ENCODE data around the gene PROX1. TPM values are rescaled to one million over a fixed set of nuclear protein-coding genes. Genes with fewer than 3 reads are reported as not detected.

Gene PROX1
- total RNA-seq, 1 donor from 2014 or later = 80.6 TPM

GRCh38 chr1:213972141-213972540, 15.6 kb upstream of the PROX1 start:
- peaks cover 37% of the 10 kb centered on the region for H3K27me3 ChIP-seq (ENCODE audit: low read depth)
- no peaks in the 10 kb centered on the region for H3K9me3 ChIP-seq (replicated peaks)
- peaks cover under 1% of the 10 kb centered on the region for H3K4me1 ChIP-seq
- H3K36me3 ChIP-seq = no peaks in the 10 kb centered on the region
- H3K4me3 ChIP-seq = no peak overlapping the region
- intact Hi-C loops (cut with micrococcal nuclease) = no loop called here
- DNase-seq = no peak
- no peak for TF ChIP-seq CTCF (IDR thresholded peaks at IDR 0.05; ENCODE audit: borderline replicate concordance)
- H3K27ac ChIP-seq (replicated peaks) = no peak overlapping the region

DNA sequence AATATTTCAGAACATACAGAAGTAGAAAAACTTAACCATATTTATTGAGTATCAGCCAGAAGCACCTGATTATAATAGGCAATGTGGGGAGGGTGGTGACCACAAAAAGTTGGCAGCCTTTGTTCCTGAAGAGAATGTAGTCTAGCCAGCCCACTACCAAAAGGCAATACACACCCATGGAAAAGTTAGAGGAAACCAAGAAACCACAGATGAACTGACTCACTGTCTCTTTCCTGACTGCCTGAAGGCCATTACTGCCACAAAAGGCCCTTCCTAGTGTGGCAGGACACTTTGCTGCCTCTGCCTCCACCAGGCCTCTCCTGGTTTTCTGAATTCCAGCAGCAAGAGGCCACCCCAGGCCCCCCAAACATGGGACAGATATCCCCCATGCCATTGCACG, 14.6 kb upstream of the PROX1 start:
- Histone ChIP-seq H3K4me3 (no peak overlapping the region), H3K9me3 (replicated peaks) (no peaks in the 10 kb centered on the region), H3K36me3 (no peaks in the 10 kb centered on the region), H3K27me3 (ENCODE audit: low read depth) (peaks cover 47% of the 10 kb centered on the region), H3K27ac (replicated peaks) (no peak overlapping the region), H3K4me1 (peaks cover 7% of the 10 kb centered on the region)
- DNase-seq = no peak
- no peak for TF ChIP-seq CTCF (IDR thresholded peaks at IDR 0.05; ENCODE audit: borderline replicate concordance)
- intact Hi-C loops (cut with micrococcal nuclease) = no loop called here

- Histone ChIP-seq H3K27me3 (ENCODE audit: low read depth) (peaks cover 73% of the 10 kb centered on the region), H3K9me3 (replicated peaks) (no peaks in the 10 kb centered on the region), H3K4me3 (no peak overlapping the region), H3K4me1 (peaks cover 7% of the 10 kb centered on the region), H3K27ac (replicated peaks) (no peak overlapping the region), H3K36me3 (no peaks in the 10 kb centered on the region)
- no peak for DNase-seq
- intact Hi-C loops (cut with micrococcal nuclease) = no loop called here
- no peak for TF ChIP-seq CTCF (IDR thresholded peaks at IDR 0.05; ENCODE audit: borderline replicate concordance)
These were observed 10.9 kb upstream of the PROX1 start for GRCh38 chr1:213976665-213977485.

DNA sequence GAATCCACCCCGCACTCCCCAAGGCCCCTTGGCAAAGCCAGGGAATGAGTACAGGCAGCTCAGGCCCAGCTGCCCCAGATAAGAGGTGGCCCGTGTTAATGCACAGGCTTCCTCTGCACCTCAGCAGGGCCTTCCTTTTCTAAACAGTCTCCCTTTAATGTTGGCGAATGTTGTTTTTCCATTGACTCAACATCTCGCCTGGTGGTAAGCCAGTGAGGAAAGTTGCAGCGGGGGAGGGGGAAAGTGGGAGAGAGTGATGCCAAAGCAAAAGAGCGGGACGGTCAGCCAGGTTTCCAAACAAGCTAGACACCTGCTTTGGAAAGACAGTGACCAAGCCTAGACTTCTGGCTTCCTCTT, 10.3 kb upstream of the PROX1 start:
- intact Hi-C loops (cut with micrococcal nuclease) = no loop called here
- H3K4me3 ChIP-seq = no peak overlapping the region
- H3K9me3 ChIP-seq (replicated peaks) = no peaks in the 10 kb centered on the region
- peaks cover 79% of the 10 kb centered on the region for H3K27me3 ChIP-seq (ENCODE audit: low read depth)
- H3K4me1 ChIP-seq = peaks cover 9% of the 10 kb centered on the region
- DNase-seq = no peak
- H3K27ac ChIP-seq (replicated peaks) = no peak overlapping the region
- H3K36me3 ChIP-seq = no peaks in the 10 kb centered on the region
- no peak for TF ChIP-seq CTCF (IDR thresholded peaks at IDR 0.05; ENCODE audit: borderline replicate concordance)

DNA sequence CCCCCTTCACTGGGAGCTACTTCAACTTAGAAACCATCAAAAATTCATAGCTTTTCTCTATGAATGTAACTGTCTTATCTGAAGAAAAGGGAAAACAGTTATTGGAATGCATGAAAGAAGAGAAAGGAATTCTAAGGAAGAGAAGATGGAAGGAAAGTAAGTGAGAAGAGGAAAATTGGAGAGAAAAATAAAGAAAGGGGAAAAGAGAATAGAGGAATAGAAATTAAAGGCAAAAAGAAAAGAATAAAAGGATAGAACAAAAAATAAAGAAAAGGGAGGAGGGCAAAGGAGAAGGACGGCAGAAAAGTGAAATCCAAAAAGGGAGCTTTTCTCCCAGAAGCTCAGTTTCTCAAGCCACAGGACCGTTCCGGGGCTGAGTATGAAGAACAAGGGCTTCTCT, 9.9 kb upstream of the PROX1 start:
- intact Hi-C loops (cut with micrococcal nuclease) = no loop called here
- peaks cover 84% of the 10 kb centered on the region for H3K27me3 ChIP-seq (ENCODE audit: low read depth)
- H3K9me3 ChIP-seq (replicated peaks) = no peaks in the 10 kb centered on the region

More for the DNA sequence above, 9.9 kb upstream of the PROX1 start:
- H3K36me3 ChIP-seq = no peaks in the 10 kb centered on the region
- DNase-seq = no peak
- no peak for TF ChIP-seq CTCF (IDR thresholded peaks at IDR 0.05; ENCODE audit: borderline replicate concordance)
- H3K27ac ChIP-seq (replicated peaks) = no peak overlapping the region
- H3K4me3 ChIP-seq = no peak overlapping the region
- peaks cover 13% of the 10 kb centered on the region for H3K4me1 ChIP-seq

All from left ventricle myocardium inferior (tissue), 1 donor.